ENCODE measurements around the gene LTC4S.

The LTC4S gene

GRCh38 chr5:179812135-179812825 is 18.5 kb downstream of the LTC4S start:
- DNase-seq: no peak

- no peak for DNase-seq
These were observed 19.3 kb downstream of the LTC4S start for GRCh38 chr5:179812997-179813607.

GRCh38 chr5:179814090-179814489 is 20.3 kb downstream of the LTC4S start:
- no peak for DNase-seq

- DNase-seq: no peak
These were observed 21.9 kb downstream of the LTC4S start for GRCh38 chr5:179815491-179816249.

- no peak for DNase-seq
These were observed 22.6 kb downstream of the LTC4S start for GRCh38 chr5:179816401-179816795.

GRCh38 chr5:179816796-179817469 is 23.1 kb downstream of the LTC4S start:
- no peak for DNase-seq

GRCh38 chr5:179817470-179817840 is 23.7 kb downstream of the LTC4S start:
- DNase-seq: no peak

- no peak for DNase-seq
These were observed 24.3 kb downstream of the LTC4S start for GRCh38 chr5:179817890-179818745.

- DNase-seq: peak; percentile 57
These were observed 25.0 kb downstream of the LTC4S start for GRCh38 chr5:179818746-179819295.

- DNase-seq: peak; percentile 54
These were observed 25.7 kb downstream of the LTC4S start for GRCh38 chr5:179819296-179820126.

- no peak for DNase-seq
These were observed 26.3 kb downstream of the LTC4S start for GRCh38 chr5:179820127-179820482.

- no peak for DNase-seq
These were observed 26.9 kb downstream of the LTC4S start, which contains the start of gene SQSTM1 for GRCh38 chr5:179820483-179821297. TSS of gene SQSTM1 (plus strand) at chr5:179820905. CDS start at chr5:179820937, 32 bp downstream.

GRCh38 chr5:179821298-179822058 is 27.7 kb downstream of the LTC4S start:
- DNase-seq: peak; percentile 57

GRCh38 chr5:179822059-179822432 is 28.3 kb downstream of the LTC4S start:
- DNase-seq: no peak

- DNase-seq: no peak
These were observed 28.7 kb downstream of the LTC4S start for GRCh38 chr5:179822444-179822990.

- no peak for DNase-seq
These were observed 30.4 kb downstream of the LTC4S start for GRCh38 chr5:179823937-179824744.

GRCh38 chr5:179824745-179825112 is 30.9 kb downstream of the LTC4S start:
- DNase-seq: no peak

- DNase-seq: no peak
These were observed 31.9 kb downstream of the LTC4S start for GRCh38 chr5:179825655-179826182.
